DLD1 (cell line): ENCODE measurements around the gene PLA2G4F.

Experiments
- in situ Hi-C: cut with HindIII; loops from 2 replicates; pipeline ENCODE4 v1.10.0; 2017; ENCODE audit warnings: low sequenced_read_pairs

PLA2G4F gene

GRCh38 chr15:42133886-42134502 lies 22.4 kb downstream of the PLA2G4F start:
- in situ Hi-C loops: no loop called here

- in situ Hi-C loops: no loop called here
Measured at GRCh38 chr15:42133356-42133755, 23.1 kb downstream of the PLA2G4F start.

DNA sequence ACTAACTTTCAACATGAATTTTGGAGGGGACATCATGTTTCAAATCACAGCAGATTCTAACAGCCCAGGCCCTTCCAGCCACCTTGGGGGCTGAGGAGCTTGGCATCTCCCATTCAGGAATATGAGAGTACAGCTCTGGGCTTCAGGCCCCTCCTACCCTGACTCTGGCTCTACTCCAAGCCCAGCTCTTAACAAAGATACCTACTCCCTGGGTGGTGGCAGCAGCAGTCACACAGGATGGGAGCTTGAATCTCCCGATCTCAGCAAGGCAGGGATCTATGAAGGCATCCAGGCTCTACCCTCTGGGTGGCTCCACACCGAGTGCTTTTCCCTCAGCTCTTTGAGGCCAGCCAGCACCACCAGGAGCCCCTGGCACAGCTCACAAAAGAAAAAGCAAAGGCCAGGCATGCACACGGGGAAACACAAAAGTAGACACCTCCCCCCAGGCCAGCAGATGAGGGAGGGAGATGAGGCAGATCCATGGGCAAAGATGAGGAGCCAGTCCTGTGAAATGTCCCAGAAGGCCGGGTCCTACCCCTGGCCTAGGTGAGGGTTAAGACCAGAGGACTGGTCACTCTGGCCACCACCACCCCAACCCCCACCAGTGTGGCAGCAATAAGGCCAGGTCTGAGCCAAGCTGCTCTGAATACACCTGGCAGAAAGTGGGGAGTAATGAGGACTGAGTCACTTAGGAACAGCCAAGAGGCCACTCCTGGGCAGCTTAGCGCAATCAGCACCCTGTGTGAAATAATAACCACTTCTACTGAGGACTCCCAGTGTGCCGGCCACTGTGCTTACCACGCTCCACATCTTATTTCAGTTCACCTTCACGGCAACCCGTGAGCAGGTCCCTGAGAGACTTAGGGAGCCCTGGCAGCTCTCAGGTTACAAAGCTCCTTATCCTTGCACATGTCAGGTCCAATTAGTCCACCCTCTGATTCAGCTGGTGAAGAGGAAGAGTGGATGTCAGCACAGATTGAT lies 24.3 kb downstream of the PLA2G4F start:
- in situ Hi-C loops: no loop called here

DNA sequence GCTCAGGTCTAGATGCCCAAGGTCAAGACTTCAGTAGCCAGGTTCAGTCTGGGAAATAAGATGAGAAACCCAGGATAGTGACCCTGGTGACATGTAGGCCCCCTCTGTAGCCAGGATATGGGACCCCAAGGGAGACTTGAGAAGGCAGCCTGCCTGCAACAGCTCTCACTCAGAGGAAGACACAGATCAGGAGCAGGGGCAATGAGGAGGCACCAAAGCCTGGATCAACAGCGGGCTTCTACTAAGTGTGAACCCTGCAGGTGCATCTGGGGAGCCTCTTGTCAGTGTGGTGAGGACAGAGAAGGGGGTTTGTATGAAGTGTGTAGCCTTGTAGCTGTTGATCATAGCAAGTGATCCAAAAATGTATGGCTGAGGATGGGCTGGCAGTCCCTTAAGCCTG lies 25.4 kb downstream of the PLA2G4F start:
- in situ Hi-C loops: no loop called here

DNA sequence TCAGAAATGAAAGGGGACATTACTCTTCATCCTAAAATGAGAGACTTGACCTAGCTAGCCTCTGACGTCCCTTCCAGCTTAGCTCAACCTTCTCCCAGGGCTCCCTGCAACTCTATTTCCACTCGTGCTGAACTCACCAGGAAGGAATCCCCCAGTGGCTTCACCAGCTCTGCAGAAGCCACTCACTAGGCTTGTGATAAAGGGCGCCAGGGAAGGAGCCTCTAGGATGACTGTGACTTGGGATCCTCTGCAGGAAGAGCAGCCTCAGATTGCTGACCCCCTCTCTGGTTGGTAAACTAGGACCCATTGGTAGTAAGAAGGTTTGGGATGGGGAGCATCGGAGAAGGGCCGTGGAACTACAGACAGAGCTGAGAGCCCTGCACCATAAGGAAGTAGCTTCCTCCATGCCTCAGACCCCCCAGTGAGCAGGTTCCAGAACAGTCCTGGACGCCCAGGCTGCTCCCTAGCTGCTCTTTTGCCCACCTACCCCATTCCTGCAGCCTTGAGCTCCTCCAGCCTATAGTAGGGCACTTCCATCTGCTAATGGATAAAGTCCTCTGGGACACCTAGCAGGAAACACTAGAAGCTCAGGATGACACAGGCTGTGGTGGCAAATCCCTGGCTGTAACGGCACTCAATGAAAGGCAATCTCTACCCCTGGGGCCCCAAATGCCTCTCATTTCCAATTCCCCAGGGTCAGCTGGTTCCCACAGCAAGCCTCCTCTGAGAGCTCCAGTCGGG lies 26.0 kb downstream of the PLA2G4F start:
- in situ Hi-C loops: no loop called here

DNA sequence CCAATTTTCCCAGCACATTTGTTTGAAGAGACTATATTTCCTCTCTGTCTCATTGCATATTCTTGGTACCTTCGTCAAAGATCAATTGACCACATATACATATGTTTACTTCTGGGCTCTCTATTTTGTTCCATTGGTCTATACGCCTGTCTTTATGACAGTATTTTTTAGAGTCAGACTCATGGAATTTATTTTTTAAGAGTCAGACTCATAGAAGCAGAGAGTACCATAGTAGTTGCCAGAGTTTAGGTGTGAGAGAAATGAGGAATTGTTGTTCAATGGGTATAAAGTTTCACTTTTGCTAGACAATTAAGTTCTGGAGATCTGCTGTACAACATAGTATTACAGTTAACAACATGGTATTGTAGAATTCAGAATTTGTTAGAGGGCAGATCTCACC lies 27.1 kb downstream of the PLA2G4F start:
- in situ Hi-C loops: no loop called here

- in situ Hi-C loops: no loop called here
Measured at GRCh38 chr15:42128476-42128875, 28.0 kb downstream of the PLA2G4F start.

GRCh38 chr15:42123546-42123945 lies 32.9 kb downstream of the PLA2G4F start:
- in situ Hi-C loops: no loop called here

GRCh38 chr15:42121682-42122081 lies 34.8 kb downstream of the PLA2G4F start:
- in situ Hi-C loops: no loop called here

DNA sequence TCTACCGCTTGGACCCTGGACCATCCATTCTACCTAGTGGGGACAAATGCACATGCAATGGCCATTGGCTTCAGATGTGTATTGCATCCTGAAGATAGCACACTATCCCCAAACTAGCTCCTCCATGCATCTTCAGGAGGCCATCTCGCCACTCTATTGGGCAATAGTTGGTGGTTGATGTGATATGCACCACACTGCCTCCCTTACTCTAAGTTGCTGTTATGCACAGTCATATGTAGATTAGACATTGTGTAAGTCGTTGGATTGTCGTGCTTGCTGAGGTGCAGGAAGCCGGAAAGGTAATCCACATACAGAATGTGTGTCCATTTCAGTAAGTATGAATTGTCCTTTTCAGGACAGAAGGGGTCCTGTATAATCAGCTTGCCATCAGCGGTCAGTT lies 35.4 kb downstream of the PLA2G4F start:
- in situ Hi-C loops: no loop called here

- in situ Hi-C loops: no loop called here
Measured at GRCh38 chr15:42120285-42120684, 36.2 kb downstream of the PLA2G4F start.

DNA sequence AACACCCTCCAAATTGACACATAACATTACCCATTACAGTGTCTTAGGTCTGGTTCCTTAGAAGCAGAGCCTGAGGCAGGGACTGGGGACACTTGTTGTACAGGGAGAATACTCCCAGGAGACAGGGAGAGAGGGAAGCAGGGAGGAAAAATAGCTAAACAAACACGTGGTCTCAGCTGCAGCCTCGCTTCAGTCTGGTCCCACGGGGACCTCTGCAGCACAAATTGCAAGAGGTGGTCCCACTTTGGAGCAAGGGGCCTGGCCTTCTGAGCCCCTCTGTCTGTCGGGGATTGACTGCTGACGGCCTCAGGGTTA lies 37.0 kb downstream of the PLA2G4F start:
- in situ Hi-C loops: no loop called here

DNA sequence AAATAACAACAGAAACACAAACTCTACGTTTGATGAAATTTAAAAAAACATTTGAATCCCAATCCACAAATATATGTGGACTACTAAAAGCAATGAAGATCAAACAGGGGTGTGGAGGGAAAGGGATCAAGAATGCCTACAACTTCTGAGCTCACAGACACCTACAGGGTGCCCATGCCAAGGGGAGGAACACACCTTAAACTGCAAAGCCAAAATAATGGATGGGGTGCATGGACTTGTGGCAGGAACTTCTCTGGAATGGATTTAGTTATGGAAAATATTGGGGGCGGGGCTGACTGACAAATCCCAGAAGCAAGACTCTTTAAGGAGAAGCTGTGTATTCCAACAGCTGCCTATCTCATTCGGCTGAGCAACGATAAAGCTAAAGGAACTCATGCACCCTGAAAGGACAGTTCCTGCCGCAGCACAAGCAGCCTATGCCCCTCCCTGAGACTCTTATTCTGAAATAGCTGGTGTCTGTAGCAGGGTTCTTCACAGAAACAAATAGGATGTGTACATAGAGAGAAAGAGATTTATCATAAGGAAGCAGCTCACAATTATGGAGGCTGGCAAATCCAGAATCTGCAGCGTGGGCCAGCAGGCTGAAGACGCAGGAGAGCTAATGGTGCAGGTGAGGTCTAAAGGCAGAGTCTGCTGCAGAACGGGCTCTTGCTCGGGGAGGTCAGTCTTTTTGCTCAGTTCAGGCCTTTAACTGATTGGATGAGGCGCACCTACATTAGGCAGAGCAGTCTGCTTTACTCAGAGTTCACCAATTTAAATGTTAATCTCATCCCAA lies 37.6 kb downstream of the PLA2G4F start:
- in situ Hi-C loops: no loop called here

DNA sequence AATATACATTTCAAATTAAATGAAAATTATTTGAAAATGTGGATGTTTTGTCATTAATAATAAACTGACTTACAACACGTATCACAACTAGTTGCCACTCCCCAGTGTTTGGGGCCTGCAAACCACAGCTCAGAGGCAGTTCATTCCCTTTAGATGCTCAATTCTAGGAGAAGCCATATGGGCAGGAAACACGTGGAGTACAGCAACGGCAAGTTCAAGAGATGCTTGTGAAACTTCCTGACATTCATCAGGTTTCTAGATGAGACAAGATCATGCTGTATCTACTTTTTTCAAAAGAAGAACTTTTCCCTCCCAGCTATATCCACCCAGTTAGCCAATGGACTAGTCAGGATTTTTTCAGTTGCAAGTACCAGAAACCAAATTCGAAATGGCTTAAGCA lies 44.5 kb downstream of the PLA2G4F start:
- in situ Hi-C loops: no loop called here

DNA sequence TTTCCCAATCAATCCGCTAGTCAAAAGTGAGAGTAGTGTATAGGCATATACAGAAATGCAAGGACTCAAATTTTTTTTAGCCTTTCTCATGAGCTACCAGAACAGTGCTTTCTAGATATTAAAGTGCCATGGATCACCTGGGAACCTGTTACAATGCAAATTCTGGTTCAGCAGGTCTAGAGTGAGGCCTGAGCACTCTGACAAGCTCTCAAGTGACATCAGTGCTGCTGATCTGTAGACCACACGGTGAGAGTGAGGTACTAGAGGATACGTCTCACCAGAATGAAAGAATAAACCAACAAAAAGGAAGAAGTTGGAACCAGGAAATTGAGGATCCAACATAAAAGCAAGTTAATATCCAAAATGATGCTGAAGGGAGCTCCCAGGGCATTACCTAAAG lies 46.1 kb downstream of the PLA2G4F start:
- in situ Hi-C loops: no loop called here

DNA sequence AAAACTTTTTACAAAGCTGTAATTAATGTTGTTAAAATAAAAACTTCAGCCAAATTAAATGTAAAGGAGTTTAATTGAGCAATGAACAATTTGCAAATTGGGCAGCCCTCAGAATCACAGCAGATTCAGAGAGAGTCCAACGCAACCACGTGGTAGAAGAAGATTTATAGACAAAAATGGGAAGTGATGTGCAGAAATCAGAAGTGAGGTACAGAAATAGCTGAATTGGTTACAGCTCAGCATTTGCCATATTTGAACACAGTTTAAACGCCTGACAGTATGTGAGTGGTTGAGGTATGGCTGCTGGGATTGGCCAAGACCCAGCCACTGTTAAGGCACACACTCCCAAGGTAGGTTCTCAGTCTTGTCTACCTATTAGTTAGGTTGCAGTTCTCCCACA lies 47.6 kb downstream of the PLA2G4F start:
- in situ Hi-C loops: no loop called here

DNA sequence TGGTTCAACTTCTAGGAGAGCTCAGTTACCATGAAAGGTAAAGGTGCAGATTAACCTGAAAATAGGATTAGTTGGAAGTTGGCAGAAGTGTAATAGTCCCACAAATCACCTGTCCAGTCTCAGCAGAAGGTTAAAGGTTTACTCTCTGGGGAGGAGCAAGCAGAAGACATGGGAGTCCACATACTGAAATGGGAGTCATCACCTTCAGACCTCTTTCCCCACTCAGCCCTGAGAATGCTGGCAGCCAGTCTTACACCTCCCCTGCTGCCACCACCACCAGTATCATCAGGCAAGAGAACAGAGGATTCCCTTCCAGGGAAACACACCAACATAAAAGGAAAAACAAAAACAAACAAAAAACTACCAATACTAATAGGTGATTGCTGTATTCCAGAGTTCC lies 48.2 kb downstream of the PLA2G4F start:
- in situ Hi-C loops: no loop called here

DNA sequence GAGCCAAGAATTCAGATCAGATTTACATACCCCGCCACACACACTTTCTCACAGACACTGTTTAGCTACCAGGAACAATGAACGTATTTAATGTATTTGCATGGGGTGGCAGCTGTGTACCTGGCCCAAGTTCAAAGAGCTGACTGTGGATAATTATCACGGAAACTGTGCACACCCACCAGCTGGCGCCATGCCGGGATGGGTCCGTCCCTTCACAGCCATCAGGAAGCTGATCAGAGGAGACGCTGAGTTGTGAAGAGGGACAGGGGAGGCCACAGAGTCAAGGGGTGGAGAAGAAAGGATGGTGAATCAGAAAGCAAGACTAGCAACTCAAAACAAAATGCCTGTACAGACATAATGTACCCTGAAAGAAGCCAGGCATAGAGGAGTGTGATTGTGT lies 49.0 kb downstream of the PLA2G4F start:
- in situ Hi-C loops: no loop called here

DNA sequence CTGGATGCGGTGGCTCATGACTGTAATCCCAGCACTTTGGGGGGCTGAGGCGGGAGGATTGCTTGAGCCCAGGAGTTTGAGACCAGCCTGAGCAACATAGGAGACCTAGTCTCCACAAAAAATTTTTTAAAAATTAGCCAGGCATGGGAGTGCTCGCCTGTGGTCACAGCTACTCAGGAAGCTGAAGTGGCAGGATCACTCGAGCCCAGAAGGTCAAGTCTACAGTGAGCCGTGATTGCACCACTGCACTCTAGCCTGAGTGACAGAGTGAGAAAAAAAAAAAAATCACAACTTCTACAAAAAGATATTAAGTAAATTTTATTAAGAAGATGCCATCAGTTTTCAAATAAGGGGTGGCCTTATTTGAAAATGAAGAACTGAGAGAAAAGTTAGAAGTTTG lies 50.1 kb downstream of the PLA2G4F start:
- in situ Hi-C loops: no loop called here

DNA sequence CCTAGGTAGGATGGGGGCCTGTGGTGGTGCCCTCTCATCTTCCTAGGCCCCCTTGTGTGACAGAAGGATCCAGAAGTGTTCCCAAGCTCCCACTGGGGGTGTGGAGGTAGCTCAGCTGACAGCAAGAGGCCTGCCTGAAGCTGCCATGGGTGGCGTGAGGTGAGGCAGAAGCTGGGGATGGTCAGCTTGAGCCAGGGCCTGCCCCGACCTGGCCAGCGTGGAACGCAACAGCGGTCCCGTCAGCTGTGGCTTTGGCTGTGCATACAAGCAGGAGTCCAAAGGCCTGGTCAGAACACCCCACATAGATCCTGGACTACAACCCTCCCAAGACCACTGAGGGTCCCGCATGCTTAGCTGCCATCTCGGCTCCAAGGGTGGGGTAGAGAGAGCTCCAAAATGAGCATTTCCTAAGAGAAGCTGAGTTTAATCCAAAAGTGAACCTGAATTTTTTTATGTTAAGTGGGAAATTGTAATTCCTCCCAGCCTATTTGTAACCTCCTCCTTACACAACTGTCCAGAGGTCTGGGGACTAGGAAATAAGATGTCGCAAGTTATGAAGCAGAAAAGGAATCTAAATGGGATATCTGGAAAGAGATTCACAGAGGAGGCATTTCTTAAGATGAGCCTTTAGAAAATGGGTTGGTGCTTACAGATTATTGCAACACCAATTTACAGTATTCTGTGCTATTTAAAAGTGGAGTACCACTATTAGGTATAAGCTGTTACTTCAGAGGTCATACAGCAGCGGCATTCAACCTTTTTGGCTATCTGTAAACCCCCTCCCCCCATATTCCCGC lies 52.1 kb downstream of the PLA2G4F start:
- in situ Hi-C loops: no loop called here
